HG03039 (cell line): ENCODE results near the gene TMEM272.
A peak's percentile ranks its signal among the peaks of the same experiment; 100 is the strongest.

Experiments used
- ATAC-seq: cut with Tn5 transposase; IDR thresholded peaks from one replicate; pipeline ENCODE4 v1.9.1; 2021; ENCODE audit warnings: mild to moderate bottlenecking, moderate library complexity; ENCODE audit not compliant: unreplicated experiment

The TMEM272 gene

GRCh38 chr13:51807041-51807440 is 37.9 kb downstream of the TMEM272 start:
- ATAC-seq, result no peak

DNA sequence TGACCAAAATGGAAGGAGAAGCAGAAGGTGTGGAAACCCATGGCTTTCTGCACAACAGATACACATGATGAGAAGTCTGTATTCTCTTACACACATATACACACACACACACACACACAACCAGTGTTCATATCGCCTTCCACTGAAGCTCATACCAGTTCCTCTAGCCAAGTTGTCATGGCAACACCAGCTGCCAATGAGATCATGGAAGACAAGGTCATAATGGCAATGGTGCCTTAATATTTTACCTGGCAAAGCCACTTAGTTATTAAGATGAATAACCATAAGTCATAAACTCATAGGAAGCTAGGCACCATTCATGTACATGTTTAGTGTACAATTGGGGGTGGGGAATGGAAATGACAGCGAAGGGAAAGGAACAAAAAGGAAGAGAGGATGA is 38.4 kb downstream of the TMEM272 start:
- no peak for ATAC-seq

- ATAC-seq, result no peak
These were observed 39.1 kb downstream of the TMEM272 start for GRCh38 chr13:51805925-51806324.

DNA sequence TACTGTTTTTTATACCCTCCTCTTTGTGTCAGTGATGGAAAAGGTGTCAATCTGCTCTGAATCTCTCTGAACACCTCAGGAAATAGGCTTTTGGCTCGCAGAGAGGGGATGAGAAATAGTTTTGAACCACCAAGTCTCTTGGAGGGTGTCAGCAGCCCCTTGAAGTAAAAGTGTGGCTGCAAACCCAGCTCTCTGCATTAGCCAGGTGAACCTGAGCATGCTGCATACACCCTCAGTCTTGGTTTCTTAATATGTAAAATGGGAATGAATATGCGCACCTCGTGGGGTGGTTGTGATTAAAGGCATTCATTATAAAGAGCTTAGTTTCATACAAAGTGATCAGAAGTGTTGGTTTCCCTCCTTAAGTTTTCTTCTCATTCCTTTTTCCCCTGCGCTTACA is 39.7 kb downstream of the TMEM272 start:
- no peak for ATAC-seq

DNA sequence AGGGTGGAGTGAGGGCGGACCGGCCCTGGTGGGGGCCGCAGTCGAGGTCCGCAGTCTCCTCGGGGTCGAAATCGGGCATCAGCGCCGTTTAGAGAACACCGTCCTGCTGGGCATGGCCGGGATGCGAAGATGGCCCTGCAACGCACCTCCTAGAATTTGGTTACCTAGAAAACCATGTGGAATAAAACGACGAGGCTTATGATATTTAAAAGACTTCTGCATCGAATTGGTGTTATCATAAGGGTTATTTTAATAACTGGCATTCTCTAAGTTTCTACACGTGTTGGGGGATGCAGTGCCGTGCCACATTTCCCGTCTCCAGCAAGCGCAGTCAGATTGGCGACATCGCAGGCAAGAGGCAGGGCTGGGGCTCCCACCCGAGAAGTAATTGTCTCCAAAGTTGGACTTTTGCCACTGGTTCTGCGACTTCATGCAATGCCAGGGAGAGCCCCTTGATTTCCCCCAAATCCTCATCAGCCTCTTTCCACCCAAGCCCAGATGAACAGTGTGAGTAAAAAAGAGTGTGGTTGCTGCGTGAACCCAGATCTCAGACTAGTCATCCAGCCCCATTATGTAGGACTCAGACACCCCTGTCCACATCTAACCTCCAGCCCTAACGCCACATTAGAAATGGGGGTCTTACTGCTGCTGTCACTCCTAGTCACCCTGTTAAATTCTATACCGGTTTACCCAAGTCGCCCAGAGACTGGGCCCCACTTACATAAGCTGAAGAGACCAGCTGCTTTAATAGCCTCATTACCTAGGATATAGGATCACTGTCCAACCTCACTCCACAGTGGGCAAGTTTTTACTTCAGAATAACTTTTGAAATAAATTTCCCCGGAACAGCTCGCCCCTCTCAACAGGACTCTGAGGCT is 40.4 kb downstream of the TMEM272 start:
- no peak for ATAC-seq

DNA sequence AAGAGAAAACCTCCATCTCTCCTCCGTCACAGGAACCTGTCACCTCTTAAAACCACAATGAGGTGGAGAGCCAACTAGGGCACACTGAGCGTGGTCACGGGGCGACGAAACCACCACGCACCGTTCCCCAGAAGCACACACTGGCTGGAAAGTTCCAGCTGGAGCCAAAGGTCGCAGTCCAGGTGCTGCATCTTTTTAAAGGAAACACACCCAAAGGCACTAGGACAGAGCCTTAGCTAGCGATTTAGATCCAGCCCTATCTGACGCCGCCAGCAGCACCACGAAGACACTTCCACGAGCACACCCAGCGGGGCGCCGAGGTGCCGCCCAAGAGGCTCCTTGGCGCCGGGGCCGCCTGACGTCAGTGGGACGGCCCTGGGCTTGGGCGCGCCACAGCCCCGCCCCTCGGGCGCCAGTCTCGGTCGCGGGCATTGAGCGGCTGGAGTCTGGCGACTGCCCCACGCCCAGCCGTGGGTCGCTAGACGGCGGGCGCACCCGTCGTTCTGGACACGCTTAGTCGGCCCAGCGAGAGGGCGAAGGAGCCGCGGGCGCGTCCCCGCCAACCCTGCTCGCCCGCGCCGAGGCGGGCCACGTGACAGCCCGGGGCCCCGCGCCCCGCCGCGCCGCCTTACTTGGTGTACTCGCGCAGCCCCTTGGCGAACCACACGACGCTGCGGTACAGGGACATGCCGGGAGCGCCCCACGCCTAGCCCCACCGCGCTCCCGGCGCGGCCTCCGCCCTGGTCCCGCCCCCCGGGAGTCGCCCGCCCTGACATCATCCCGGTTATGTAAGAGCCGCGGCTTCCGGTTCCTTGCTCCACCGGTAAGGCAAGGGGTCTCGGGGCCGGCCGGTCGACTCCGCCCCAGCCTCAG is 41.3 kb downstream of the TMEM272 start, which contains the start of gene DHRS12:
Gene DHRS12 (minus strand): TSS at position 742 of the 873 bp plus-strand sequence. CDS start 4,504 bp downstream, outside the sequence.
- peak; percentile 87 for ATAC-seq

DNA sequence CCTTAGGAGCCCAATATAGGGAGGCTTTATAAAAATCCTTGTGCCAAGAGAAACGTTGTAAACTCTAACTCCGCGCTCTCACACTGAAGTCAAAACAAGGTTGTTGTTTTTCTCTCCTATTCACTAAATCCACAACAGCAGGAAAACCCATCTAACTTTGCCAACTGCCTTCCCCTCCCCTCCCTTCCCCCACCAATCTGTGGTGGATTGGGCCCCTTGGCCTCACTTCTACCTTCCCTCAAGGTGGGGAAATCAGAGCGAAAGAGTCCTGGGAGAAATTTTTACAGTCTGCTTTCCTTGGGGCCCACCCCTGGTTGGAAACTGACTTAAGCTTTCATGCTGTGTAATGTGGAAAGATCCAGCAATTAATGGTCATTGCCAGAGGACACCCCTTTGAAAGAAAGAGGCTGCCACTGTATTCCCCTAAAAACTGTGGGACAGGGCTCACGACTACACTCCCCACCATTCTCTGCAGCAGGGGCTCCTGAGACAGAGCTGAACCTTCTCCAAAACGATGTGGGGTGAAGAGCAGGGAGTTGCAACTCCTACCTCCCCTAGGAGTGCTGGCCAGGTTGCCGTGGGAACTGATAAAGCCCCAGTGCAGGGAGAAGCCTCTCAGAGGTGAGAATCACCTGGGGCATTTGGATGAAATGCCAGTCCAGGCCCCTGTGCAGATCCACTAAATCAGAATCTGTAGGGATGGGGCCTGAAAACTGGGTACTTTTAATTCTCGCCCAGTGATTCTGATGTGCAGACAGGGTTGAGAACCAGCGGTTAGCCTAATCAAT is 42.2 kb downstream of the TMEM272 start:
- no peak for ATAC-seq

DNA sequence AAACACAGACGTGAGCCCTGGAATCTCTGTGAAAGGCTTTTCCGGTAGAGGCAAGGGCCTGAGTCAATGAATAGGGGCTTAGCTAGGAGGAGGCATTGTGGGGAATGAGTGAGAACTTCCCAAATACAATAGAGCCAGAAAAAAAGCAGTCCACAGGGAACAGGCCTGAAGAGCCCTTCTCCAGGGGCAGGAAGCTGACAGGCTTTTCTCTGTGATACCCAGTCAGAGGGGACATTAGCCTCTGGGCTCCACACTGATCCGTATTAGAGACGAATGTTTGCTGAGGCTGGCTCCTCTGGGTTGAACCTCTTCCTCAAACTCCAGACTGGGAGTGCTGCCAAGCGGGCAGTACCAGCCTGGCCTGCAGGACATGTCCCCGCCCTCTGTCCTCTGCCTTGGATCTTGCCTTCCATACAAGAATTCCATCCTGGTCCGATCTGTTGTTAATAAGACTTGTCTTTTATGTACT is 43.3 kb downstream of the TMEM272 start:
- no peak for ATAC-seq

DNA sequence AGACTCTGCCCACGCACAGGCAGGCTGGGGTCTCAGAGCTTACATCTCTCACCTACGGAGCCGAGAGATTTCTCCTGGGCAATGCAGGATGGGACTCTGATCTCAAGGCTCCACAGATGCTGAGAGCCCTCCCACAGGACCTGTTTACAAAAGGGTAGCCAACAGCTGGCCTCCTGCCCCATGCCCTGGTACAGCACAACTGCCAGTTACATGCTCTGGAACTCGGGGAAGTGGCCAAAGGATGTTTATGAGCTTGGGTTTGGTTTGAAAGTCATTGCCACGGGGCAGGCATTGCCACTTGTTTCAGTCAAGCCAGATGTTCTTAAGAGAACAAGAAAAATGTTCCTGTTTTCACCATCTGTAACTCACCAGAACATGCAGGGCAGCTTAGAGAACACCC is 44.5 kb downstream of the TMEM272 start:
- no peak for ATAC-seq

DNA sequence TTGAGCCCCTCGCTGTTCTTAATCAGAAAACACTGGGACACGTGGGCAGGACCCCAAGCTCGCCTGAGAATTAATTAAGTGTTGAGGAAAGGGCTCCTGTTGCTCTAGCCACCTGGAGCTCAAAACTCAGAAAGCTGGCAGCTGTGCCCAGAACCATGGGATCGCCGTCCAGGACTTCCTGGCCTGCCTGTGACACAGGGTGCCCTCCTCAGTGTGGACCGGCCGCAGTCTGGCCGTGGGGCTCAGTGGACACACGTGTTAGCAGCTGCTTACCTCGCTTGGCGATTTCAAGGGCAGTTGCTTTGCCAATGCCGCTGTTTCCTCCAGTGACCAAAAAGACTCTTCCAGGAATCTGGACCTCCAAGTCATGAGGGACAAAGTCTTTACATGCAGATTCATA is 45.7 kb downstream of the TMEM272 start:
- ATAC-seq, result no peak

DNA sequence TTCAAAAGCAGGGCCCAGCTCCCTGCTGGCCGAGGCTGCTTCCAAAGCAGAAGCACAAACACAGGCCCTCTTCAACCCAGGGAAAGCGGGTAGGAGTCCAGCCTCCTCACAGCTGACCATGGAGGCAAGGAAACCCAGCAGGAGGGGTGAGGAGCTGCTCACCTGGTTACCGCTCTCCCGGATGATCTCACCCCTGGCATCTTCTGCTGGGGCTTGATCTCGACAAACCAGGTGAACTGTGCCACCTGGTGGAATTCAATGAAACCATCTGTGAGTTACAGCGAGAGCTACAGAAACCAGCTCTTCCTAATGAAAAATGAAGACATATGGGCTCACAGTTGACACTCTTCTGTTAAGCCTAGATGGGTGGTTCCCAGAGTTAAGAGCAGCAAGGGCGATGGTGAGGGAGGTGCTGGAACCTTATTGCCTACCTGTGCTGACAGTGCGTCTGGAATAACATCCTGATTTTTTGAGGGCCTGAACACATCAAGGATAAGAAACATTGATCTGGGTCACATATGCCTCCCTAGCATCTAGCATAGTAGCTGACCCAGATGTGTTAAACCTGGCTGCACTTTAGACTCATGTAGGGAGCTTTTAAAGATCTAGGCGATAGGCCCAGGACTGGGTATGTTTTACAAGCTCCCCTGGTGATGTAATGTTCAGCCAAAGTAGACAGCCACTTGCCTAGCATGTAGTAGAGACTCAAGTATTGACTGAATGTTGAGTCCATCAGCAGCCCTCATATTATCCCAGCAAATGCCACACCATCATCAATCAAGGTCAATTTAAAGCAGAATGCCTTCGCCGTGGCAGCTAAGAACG is 47.1 kb downstream of the TMEM272 start:
- no peak for ATAC-seq

- ATAC-seq, result no peak
These were observed 48.4 kb downstream of the TMEM272 start for GRCh38 chr13:51796546-51796945.

- no peak for ATAC-seq
These were observed 49.6 kb downstream of the TMEM272 start for GRCh38 chr13:51795419-51795818.

GRCh38 chr13:51794964-51795363 is 50.0 kb downstream of the TMEM272 start:
- no peak for ATAC-seq

GRCh38 chr13:51793570-51794271 is 51.3 kb downstream of the TMEM272 start:
- peak; percentile 63 for ATAC-seq

GRCh38 chr13:51786425-51787265 is 58.3 kb downstream of the TMEM272 start:
- no peak for ATAC-seq

DNA sequence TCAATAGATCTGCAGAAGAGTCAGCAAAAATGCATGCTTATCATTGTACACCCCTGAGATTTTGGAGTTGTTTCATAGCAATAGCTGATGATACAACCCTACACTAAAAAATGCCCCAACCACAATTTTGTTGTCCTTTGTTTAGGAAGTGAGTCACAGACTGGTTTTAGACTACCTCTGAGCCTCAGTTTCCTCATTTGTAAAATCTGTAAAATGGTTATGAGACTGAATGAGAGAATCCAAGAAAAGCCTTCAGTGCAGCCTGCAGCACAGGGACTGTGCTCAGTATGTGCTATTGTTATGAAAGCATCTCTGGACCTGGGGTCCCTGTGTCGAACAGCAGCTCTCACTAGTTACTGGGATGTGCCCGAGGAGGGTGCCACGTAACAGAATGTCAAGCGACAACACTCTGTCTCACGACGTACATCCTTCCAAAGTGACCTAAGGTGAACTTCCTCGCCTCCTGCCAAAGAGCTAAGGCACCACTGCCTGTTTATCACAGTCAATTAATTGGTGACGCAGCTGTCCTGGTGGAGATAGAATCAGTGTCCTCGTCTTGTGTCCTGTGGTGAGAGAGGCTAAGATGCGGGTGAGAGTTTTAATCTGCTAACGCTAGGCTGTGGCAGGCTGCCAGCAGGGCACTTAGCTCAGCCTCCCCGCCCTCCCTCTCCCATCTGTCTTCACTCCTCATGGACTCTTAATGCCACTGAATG is 59.1 kb downstream of the TMEM272 start:
- no peak for ATAC-seq

DNA sequence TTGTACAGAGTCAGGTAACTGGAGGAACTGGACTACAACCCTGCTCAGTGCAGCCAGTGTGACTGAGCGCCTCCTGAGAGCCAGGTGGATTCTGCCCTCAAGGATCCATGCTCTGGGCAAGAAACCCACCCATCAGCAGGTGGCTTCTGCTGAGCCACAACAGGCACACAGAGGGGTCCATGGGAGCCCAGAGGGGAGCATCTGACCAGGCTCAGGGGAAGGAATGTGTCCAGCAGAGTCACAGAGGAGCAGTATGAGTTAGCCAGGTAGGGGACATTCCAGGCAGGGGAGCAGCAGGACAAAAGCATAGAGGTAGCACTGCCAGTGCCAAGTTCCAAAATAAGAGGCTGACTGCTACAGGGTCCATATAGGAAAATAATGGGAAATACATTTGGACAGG is 60.9 kb downstream of the TMEM272 start:
- no peak for ATAC-seq
